HCEC 1CT (cell line): ENCODE results near the gene DDX41.

Source experiments
- DNase-seq: peaks from one replicate; pipeline ENCODE4 v3.0.0-alpha.2; 2017

Gene DDX41

GRCh38 chr5:177512736-177513380 lies 3.9 kb downstream of the DDX41 start:
- no peak for DNase-seq

- no peak for DNase-seq
Observed at GRCh38 chr5:177511796-177512675, 4.7 kb downstream of the DDX41 start.

- DNase-seq: no peak
Observed at GRCh38 chr5:177511181-177511580, 5.6 kb downstream of the DDX41 start.

GRCh38 chr5:177510567-177511053 lies 6.2 kb downstream of the DDX41 start:
- no peak for DNase-seq

GRCh38 chr5:177509991-177510566 lies 6.7 kb downstream of the DDX41 start:
- no peak for DNase-seq

GRCh38 chr5:177509381-177509951 lies 7.3 kb downstream of the DDX41 start, which contains the start of gene DOK3:
Gene DOK3 (minus strand): TSS chr5:177509826. CDS start chr5:177509540, 286 bp downstream.
- DNase-seq: no peak

GRCh38 chr5:177508837-177509236 lies 7.9 kb downstream of the DDX41 start:
- no peak for DNase-seq

- no peak for DNase-seq
Observed at GRCh38 chr5:177508221-177508611, 8.5 kb downstream of the DDX41 start.

- no peak for DNase-seq
Observed at GRCh38 chr5:177507596-177508220, 9.1 kb downstream of the DDX41 start.

GRCh38 chr5:177507165-177507564 lies 9.6 kb downstream of the DDX41 start:
- no peak for DNase-seq

- DNase-seq: no peak
Observed at GRCh38 chr5:177505075-177505474, 11.7 kb downstream of the DDX41 start.

GRCh38 chr5:177504086-177505056 lies 12.4 kb downstream of the DDX41 start:
- DNase-seq: no peak

- no peak for DNase-seq
Observed at GRCh38 chr5:177503351-177504085, 13.2 kb downstream of the DDX41 start.

GRCh38 chr5:177502886-177503285 lies 13.9 kb downstream of the DDX41 start:
- no peak for DNase-seq

- no peak for DNase-seq
Observed at GRCh38 chr5:177501874-177502678, 14.7 kb downstream of the DDX41 start.

GRCh38 chr5:177500685-177501522 lies 15.9 kb downstream of the DDX41 start:
- peak; percentile 70 for DNase-seq

GRCh38 chr5:177499842-177500241 lies 16.9 kb downstream of the DDX41 start:
- DNase-seq: no peak

GRCh38 chr5:177498013-177498787 lies 18.6 kb downstream of the DDX41 start:
- DNase-seq: no peak
